Epithelial cell of esophagus (primary cell): Measurements from ENCODE around the gene EVL.

ENCODE experiments used
- DNase-seq: peaks from one replicate; pipeline ENCODE4 v3.0.0; 2010; ENCODE audit warnings: low read depth
- H3K4me3 ChIP-seq: 2 replicates; pipeline ENCODE4 v1.5.1; 2011; ENCODE audit warnings: mild to moderate bottlenecking, low read length, control low read depth
- TF ChIP-seq, protein P1 (sequence below): IDR thresholded peaks from 2 replicates; pipeline ENCODE4 v1.5.1; 2011; ENCODE audit warnings: low read depth, mild to moderate bottlenecking, low read length, control low read depth, inconsistent platforms; ENCODE audit not compliant: insufficient read depth; ENCODE audit errors: missing control alignments

Gene EVL

GRCh38 chr14:100108042-100108825 lies 43.0 kb downstream of the EVL start:
- no peak overlapping the region for H3K4me3 ChIP-seq
- TF ChIP-seq, protein P1, sequence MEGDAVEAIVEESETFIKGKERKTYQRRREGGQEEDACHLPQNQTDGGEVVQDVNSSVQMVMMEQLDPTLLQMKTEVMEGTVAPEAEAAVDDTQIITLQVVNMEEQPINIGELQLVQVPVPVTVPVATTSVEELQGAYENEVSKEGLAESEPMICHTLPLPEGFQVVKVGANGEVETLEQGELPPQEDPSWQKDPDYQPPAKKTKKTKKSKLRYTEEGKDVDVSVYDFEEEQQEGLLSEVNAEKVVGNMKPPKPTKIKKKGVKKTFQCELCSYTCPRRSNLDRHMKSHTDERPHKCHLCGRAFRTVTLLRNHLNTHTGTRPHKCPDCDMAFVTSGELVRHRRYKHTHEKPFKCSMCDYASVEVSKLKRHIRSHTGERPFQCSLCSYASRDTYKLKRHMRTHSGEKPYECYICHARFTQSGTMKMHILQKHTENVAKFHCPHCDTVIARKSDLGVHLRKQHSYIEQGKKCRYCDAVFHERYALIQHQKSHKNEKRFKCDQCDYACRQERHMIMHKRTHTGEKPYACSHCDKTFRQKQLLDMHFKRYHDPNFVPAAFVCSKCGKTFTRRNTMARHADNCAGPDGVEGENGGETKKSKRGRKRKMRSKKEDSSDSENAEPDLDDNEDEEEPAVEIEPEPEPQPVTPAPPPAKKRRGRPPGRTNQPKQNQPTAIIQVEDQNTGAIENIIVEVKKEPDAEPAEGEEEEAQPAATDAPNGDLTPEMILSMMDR: peak; percentile 93
- DNase-seq: peak; percentile 76

DNA sequence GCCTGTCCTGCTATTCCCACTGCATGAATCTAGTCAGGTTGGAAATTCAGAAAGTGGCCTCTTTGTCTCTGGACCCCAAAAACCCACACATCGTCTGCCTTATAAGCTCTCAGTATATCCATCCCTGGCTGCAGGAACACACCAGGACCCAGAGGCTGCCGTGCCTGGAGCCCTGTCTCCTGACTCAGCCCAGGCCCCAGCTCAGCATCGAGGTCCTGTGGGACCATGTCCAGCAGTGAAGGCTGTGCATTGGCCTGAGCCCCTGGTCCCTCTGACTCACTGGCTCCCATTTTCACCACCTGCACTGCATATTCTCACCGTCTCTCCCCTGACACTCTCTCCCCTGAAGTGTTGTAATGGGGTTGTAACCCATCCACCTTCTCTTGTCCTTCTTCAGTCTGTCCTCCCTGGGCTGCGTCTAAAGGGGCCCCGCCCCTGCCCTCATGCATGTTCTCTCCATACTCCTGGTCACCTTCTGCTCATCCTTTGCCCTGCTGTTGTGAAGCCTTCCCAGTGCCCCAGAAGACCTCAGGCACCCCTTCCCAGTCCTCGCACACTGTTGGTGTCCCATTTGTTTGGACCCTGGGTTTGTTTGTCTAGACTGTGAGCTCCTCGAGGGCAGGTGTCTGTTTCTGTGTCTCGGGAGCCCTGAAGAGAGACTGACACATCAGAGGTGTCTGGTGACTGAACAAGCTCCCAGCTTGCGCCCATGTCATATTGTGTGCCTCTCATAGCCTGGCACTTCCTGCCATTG lies 43.8 kb downstream of the EVL start:
- H3K4me3 ChIP-seq: no peak overlapping the region
- TF ChIP-seq, protein P1: no peak
- no peak for DNase-seq

DNA sequence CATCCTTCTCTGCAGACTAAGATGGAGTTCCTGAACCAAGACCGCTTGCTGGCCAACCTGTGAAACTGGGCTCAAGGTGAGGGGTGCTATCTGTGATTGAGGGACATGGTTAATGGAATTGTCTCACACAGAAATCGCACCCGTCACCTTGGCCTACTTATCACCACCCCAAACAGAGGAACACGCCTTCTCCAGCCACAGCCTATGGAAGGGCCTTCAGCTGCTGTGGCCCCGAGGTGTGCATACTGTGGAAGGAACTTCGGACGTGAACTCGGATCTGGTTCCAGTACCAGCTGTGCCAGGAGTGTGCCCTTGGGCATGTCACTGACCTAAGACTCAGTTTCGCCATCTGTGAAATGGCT lies 44.4 kb downstream of the EVL start:
- no peak overlapping the region for H3K4me3 ChIP-seq
- TF ChIP-seq, protein P1: no peak
- no peak for DNase-seq

GRCh38 chr14:100110816-100111215 lies 45.6 kb downstream of the EVL start:
- no peak for DNase-seq
- H3K4me3 ChIP-seq: no peak overlapping the region
- TF ChIP-seq, protein P1: no peak

- H3K4me3 ChIP-seq: no peak overlapping the region
- no peak for DNase-seq
- TF ChIP-seq, protein P1: no peak
Observed at GRCh38 chr14:100111931-100112704, 46.9 kb downstream of the EVL start.

DNA sequence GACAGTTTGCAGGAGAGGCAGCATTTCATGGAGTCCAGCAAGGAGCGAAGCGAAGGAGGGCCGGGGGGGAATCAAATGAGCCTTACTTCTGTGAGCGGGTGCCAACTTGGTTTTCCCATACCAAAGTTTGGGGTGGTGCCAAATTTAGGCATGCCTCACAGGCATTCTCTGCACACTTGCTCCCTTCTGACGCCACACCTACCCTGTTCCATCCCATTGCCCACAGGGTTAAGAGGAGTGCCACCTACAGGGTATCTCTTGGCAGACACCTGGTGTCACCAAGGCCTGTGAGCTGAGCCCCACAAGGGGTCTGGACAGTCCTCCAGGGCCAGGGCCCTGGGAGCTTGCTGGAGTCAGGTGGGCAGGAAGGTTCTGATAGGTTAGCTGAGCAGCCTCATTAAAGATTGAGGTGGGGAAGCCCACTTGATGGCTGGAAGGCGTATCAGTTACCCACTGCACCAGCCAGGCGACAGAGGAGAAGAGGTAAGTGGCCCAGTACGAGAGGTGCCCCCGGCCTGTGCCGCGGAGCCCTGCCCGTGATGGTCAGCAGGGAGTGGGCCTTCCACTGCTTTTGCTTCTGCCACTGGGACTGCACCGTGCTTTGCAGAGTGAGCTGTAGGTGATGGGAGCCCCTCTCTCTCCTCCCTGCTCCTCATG lies 49.0 kb downstream of the EVL start:
- TF ChIP-seq, protein P1: no peak
- DNase-seq: no peak
- H3K4me3 ChIP-seq: no peak overlapping the region
